Neural cell (in vitro differentiated cells): Measurements from ENCODE around the gene ACOXL. TPM values are rescaled to one million over a fixed set of nuclear protein-coding genes. Genes with fewer than 3 reads are reported as not detected.

Experiments
- H2AFZ ChIP-seq: fragments of 200-600, 300-800 bp; sonication (generic), shearing (Covaris generic); 2 replicates; pipeline ENCODE4 v1.6.0; 2014; ENCODE audit warnings: low read depth, mild to moderate bottlenecking, antibody characterized with exemption, low read length, moderate library complexity
- H3F3A ChIP-seq: fragments of 200-600 bp; shearing (Covaris generic); 2 replicates; pipeline ENCODE4 v1.6.1; 2016; ENCODE audit warnings: mild to moderate bottlenecking, moderate library complexity, mixed read lengths, antibody characterized with exemption, low read length; ENCODE audit not compliant: insufficient read depth, poor library complexity, severe bottlenecking
- H3K27ac ChIP-seq: fragments of 200-600, 300-800 bp; sonication (generic), shearing (Covaris generic); 2 replicates; pipeline ENCODE4 v1.5.1; 2014; ENCODE audit warnings: mild to moderate bottlenecking, low read length, moderate library complexity
- H3K27me3 ChIP-seq: fragments of 300-800, 200-600 bp; sonication (generic), shearing (Covaris generic); 2 replicates; pipeline ENCODE4 v1.6.0; 2014; ENCODE audit warnings: mild to moderate bottlenecking, low read depth, low read length, moderate library complexity; ENCODE audit not compliant: insufficient read depth
- H3K36me3 ChIP-seq: fragments of 300-800, 200-600 bp; sonication (generic), shearing (Covaris generic); 2 replicates; pipeline ENCODE4 v1.5.1; 2014; ENCODE audit warnings: mild to moderate bottlenecking, antibody characterized with exemption, low read length, moderate library complexity; ENCODE audit not compliant: insufficient read depth
- H3K4me2 ChIP-seq: fragments of 300-800, 200-600 bp; sonication (generic), shearing (Covaris generic); 2 replicates; pipeline ENCODE4 v1.6.0; 2014; ENCODE audit warnings: mild to moderate bottlenecking, low read length
- H3K4me3 ChIP-seq: fragments of 300-800, 200-600 bp; sonication (generic), shearing (Covaris generic); 2 replicates; pipeline ENCODE4 v1.5.1; 2014; ENCODE audit warnings: mild to moderate bottlenecking, low read length, moderate library complexity
- H3K79me2 ChIP-seq: fragments of 200-600 bp; shearing (Covaris generic); replicated peaks from 2 replicates; pipeline ENCODE4 v1.6.0; 2014; ENCODE audit warnings: mild to moderate bottlenecking, low read length, moderate library complexity; ENCODE audit not compliant: insufficient read depth
- H3K9ac ChIP-seq: fragments of 300-800, 200-600 bp; sonication (generic), shearing (Covaris generic); 2 replicates; pipeline ENCODE4 v1.6.1; 2016; ENCODE audit warnings: mild to moderate bottlenecking, low read length, mixed read lengths
- H3K9me2 ChIP-seq: fragments of 200-600 bp; shearing (Covaris generic); 2 replicates; pipeline ENCODE4 v1.6.1; 2016; ENCODE audit warnings: mild to moderate bottlenecking, low read length, mixed read lengths; ENCODE audit not compliant: insufficient read depth
- H3K9me3 ChIP-seq: fragments of 200-600, 300-800 bp; sonication (generic), shearing (Covaris generic); 2 replicates; pipeline ENCODE4 v1.6.1; 2016; ENCODE audit warnings: mild to moderate bottlenecking, mixed run types, low read length, moderate library complexity, mixed read lengths
- H4K20me1 ChIP-seq: fragments of 200-600 bp; shearing (Covaris generic); 2 replicates; pipeline ENCODE4 v1.6.1; 2016; ENCODE audit warnings: mild to moderate bottlenecking, mixed run types; ENCODE audit not compliant: insufficient read depth
- EP300 ChIP-seq: fragments of 450-650 bp; conservative IDR thresholded peaks from 2 replicates; pipeline ENCODE4 v1.6.1; 2014; ENCODE audit warnings: antibody characterized with exemption, mild to moderate bottlenecking, moderate library complexity; ENCODE audit not compliant: poor library complexity, severe bottlenecking
- EZH2 ChIP-seq: fragments of 200-600, 300-800 bp; shearing (Covaris generic), sonication (generic); IDR thresholded peaks from 2 replicates; pipeline ENCODE4 v1.6.1; 2014; ENCODE audit warnings: antibody characterized with exemption, low read length, borderline replicate concordance, mild to moderate bottlenecking; ENCODE audit not compliant: insufficient read depth, poor library complexity, severe bottlenecking
- MXI1 ChIP-seq: fragments of 450-650 bp; conservative IDR thresholded peaks from 2 replicates; pipeline ENCODE4 v1.6.1; 2014; ENCODE audit warnings: antibody characterized with exemption, mild to moderate bottlenecking; ENCODE audit not compliant: poor library complexity, severe bottlenecking
- POLR2AphosphoS5 ChIP-seq: IDR thresholded peaks from 2 replicates; pipeline ENCODE4 v1.6.1; 2012
- RAD21 ChIP-seq: fragments of 450-650 bp; conservative IDR thresholded peaks from 2 replicates; pipeline ENCODE4 v1.6.1; 2014; ENCODE audit warnings: antibody characterized with exemption, mild to moderate bottlenecking, moderate library complexity
- SMC3 ChIP-seq: fragments of 450-650 bp; conservative IDR thresholded peaks from 2 replicates; pipeline ENCODE4 v1.6.1; 2014; ENCODE audit warnings: antibody characterized with exemption, mild to moderate bottlenecking, moderate library complexity; ENCODE audit not compliant: poor library complexity
- TAF1 ChIP-seq: IDR thresholded peaks from 2 replicates; pipeline ENCODE4 v1.6.1; 2012; ENCODE audit warnings: low read depth
- polyA plus RNA-seq: library from polyadenylated mRNA; depleted of rRNA; stranded (reverse); fragments of >200 nt; gene quantifications from 2 replicates; pipeline ENCODE4 v1.2.3, GENCODE V29; 2014
- TF ChIP-seq, protein P1 (sequence below): IDR thresholded peaks from 2 replicates; pipeline ENCODE4 v1.6.1; 2012; ENCODE audit warnings: borderline replicate concordance
- TF ChIP-seq, protein P2 (sequence below): fragments of 450-650 bp; IDR thresholded peaks from 2 replicates; pipeline ENCODE4 v1.5.1; 2014; ENCODE audit warnings: antibody characterized with exemption, mild to moderate bottlenecking, moderate library complexity; ENCODE audit not compliant: poor library complexity, severe bottlenecking

Gene ACOXL
- polyA plus RNA-seq, 1 donor from 2014 or later = not detected

DNA sequence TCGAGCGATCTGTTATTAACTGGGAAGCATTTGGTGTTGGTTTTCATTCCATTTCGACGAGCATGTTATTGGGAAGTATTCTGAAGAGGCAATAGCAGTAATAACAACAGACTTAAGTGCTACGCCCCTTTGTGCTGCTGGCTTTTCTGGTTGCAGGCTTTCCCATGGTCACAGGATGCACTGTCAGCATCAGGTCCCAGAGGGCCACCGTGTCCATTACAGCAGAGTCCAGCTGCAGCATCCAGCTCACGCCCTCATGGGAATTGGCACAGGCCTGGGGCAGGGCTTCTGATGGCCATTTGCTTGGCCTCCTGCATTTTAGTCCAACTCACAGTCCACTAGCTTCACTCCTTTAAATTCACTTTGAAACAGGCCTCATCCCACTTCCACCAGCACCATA lies 432.7 kb downstream of the ACOXL start:
- H3K27me3 ChIP-seq = no peaks in the 10 kb centered on the region
- no peaks in the 10 kb centered on the region for H3K36me3 ChIP-seq
- H3F3A ChIP-seq = no peaks in the 10 kb centered on the region
- H3K27ac ChIP-seq = no peak overlapping the region
- H3K4me2 ChIP-seq = no peak overlapping the region
- no peak overlapping the region for H3K9ac ChIP-seq
- no peak overlapping the region for H2AFZ ChIP-seq
- no peaks in the 10 kb centered on the region for H3K9me2 ChIP-seq
- no peaks in the 10 kb centered on the region for H3K9me3 ChIP-seq
- H3K4me3 ChIP-seq = no peak overlapping the region
- H3K79me2 ChIP-seq = no peaks in the 10 kb centered on the region
- no peaks in the 10 kb centered on the region for H4K20me1 ChIP-seq
- TF ChIP-seq, protein P1, sequence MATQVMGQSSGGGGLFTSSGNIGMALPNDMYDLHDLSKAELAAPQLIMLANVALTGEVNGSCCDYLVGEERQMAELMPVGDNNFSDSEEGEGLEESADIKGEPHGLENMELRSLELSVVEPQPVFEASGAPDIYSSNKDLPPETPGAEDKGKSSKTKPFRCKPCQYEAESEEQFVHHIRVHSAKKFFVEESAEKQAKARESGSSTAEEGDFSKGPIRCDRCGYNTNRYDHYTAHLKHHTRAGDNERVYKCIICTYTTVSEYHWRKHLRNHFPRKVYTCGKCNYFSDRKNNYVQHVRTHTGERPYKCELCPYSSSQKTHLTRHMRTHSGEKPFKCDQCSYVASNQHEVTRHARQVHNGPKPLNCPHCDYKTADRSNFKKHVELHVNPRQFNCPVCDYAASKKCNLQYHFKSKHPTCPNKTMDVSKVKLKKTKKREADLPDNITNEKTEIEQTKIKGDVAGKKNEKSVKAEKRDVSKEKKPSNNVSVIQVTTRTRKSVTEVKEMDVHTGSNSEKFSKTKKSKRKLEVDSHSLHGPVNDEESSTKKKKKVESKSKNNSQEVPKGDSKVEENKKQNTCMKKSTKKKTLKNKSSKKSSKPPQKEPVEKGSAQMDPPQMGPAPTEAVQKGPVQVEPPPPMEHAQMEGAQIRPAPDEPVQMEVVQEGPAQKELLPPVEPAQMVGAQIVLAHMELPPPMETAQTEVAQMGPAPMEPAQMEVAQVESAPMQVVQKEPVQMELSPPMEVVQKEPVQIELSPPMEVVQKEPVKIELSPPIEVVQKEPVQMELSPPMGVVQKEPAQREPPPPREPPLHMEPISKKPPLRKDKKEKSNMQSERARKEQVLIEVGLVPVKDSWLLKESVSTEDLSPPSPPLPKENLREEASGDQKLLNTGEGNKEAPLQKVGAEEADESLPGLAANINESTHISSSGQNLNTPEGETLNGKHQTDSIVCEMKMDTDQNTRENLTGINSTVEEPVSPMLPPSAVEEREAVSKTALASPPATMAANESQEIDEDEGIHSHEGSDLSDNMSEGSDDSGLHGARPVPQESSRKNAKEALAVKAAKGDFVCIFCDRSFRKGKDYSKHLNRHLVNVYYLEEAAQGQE = no peak
- TF ChIP-seq, protein P2, sequence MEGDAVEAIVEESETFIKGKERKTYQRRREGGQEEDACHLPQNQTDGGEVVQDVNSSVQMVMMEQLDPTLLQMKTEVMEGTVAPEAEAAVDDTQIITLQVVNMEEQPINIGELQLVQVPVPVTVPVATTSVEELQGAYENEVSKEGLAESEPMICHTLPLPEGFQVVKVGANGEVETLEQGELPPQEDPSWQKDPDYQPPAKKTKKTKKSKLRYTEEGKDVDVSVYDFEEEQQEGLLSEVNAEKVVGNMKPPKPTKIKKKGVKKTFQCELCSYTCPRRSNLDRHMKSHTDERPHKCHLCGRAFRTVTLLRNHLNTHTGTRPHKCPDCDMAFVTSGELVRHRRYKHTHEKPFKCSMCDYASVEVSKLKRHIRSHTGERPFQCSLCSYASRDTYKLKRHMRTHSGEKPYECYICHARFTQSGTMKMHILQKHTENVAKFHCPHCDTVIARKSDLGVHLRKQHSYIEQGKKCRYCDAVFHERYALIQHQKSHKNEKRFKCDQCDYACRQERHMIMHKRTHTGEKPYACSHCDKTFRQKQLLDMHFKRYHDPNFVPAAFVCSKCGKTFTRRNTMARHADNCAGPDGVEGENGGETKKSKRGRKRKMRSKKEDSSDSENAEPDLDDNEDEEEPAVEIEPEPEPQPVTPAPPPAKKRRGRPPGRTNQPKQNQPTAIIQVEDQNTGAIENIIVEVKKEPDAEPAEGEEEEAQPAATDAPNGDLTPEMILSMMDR = no peak
- TF ChIP-seq POLR2AphosphoS5 = no peak
- TF ChIP-seq SMC3 = no peak
- no peak for TF ChIP-seq EZH2
- TF ChIP-seq TAF1 = no peak
- no peak for TF ChIP-seq RAD21
- TF ChIP-seq EP300 = no peak
- TF ChIP-seq MXI1 = no peak

DNA sequence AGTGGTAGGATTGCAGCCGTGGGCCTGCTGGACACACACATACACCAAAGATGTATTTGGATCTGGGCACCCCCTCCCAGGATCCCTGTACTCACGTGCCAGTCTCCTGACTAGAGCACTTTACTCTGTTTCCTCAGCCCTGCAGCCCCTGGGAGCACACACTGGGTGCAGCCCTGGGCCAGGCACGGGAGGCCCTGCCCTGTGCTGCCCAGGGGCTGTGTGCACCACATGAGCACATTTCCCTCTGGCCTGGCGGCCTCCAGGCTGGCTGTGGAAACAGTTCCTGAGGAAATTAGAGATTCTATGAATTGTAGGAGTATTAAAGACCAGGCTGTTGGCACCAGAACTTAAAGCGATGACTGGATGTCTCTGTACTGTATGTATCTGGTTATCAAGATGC lies 433.7 kb downstream of the ACOXL start:
- Histone ChIP-seq H3K9ac (no peak overlapping the region), H3K36me3 (no peaks in the 10 kb centered on the region), H3K9me2 (no peaks in the 10 kb centered on the region), H3K9me3 (no peaks in the 10 kb centered on the region), H4K20me1 (no peaks in the 10 kb centered on the region), H3K4me2 (no peak overlapping the region), H3K27me3 (no peaks in the 10 kb centered on the region), H3K79me2 (no peaks in the 10 kb centered on the region), H3K4me3 (no peak overlapping the region), H2AFZ (no peak overlapping the region), H3K27ac (no peak overlapping the region), H3F3A (no peaks in the 10 kb centered on the region)
- TF ChIP-seq EP300 (no peak), RAD21 (no peak), POLR2AphosphoS5 (no peak), MXI1 (no peak), SMC3 (no peak), TAF1 (no peak), EZH2 (no peak)
- TF ChIP-seq, protein P1 = no peak
- TF ChIP-seq, protein P2 = no peak
